Right renal cortex interstitium (tissue), 3 donors: Measurements from ENCODE around the gene RPS16. TPM values are rescaled to one million over a fixed set of nuclear protein-coding genes. Genes with fewer than 3 reads are reported as not detected.
"Not testable (repeated sequence)": the region's sequence is repeated elsewhere in the genome, so short reads cannot be mapped to it uniquely, and the experiment has no call there.

Experiments
- DNase-seq, 3 donors: peaks; one replicate each; pipeline ENCODE4 v3.0.0-alpha.2; 2013; ENCODE audit warnings: low read depth in 3 of 3, low spot score in 2 of 3
- polyA plus RNA-seq, 3 donors: library from polyadenylated mRNA; unstranded; fragments of 120-200 nt; gene quantifications; one replicate each; pipeline ENCODE4 v1.2.1, GENCODE V29; 2013; ENCODE audit not compliant: insufficient read length in 3 of 3

The RPS16 gene
- polyA plus RNA-seq, 3 donors, result 1,117 to 1,257 (median 1,239) TPM

GRCh38 chr19:39451257-39451656 lies 15.5 kb upstream of the RPS16 start:
- DNase-seq, result not testable (repeated sequence)

- DNase-seq, result no peak
These were observed 13.5 kb upstream of the RPS16 start for GRCh38 chr19:39449116-39449797.

GRCh38 chr19:39448271-39448670 lies 12.5 kb upstream of the RPS16 start:
- DNase-seq, result no peak

GRCh38 chr19:39446365-39447084 lies 10.8 kb upstream of the RPS16 start:
- no peak for DNase-seq

- peak; percentile 90 to 93 (median 90) for DNase-seq
These were observed 9.7 kb upstream of the RPS16 start, which contains the start of gene SUPT5H for GRCh38 chr19:39445196-39446111. Gene SUPT5H, plus strand, starts transcription at chr19:39445582. Its CDS starts 309 bp downstream, at chr19:39445891.

- no peak for DNase-seq
These were observed 8.9 kb upstream of the RPS16 start for GRCh38 chr19:39444598-39445195.

GRCh38 chr19:39438270-39438934 lies 2.7 kb upstream of the RPS16 start:
- DNase-seq, result no peak

- no peak for DNase-seq
These were observed 584 bp upstream of the RPS16 start for GRCh38 chr19:39436350-39436716.

- no peak for DNase-seq
These were observed 1.3 kb downstream of the RPS16 start for GRCh38 chr19:39434123-39435076.

- DNase-seq, result no peak
These were observed 2.2 kb downstream of the RPS16 start for GRCh38 chr19:39433480-39434079.

GRCh38 chr19:39432677-39433025 lies 3.1 kb downstream of the RPS16 start:
- DNase-seq, result no peak

- DNase-seq, result no peak
These were observed 4.8 kb downstream of the RPS16 start for GRCh38 chr19:39430675-39431593.

- no peak for DNase-seq
These were observed 7.3 kb downstream of the RPS16 start for GRCh38 chr19:39428283-39429112.

- DNase-seq, result no peak
These were observed 8.0 kb downstream of the RPS16 start for GRCh38 chr19:39427707-39428106.

GRCh38 chr19:39426170-39426569 lies 9.6 kb downstream of the RPS16 start:
- no peak for DNase-seq

GRCh38 chr19:39425744-39426143 lies 10.0 kb downstream of the RPS16 start:
- no peak for DNase-seq

- DNase-seq, result no peak
These were observed 10.8 kb downstream of the RPS16 start for GRCh38 chr19:39424934-39425333.
